Measurements from ENCODE around the gene OGDH. TPM values are rescaled to one million over a fixed set of nuclear protein-coding genes. Genes with fewer than 3 reads are reported as not detected.

The OGDH gene
- total RNA-seq: 31.7 and 65.6 TPM in 2 replicates

DNA sequence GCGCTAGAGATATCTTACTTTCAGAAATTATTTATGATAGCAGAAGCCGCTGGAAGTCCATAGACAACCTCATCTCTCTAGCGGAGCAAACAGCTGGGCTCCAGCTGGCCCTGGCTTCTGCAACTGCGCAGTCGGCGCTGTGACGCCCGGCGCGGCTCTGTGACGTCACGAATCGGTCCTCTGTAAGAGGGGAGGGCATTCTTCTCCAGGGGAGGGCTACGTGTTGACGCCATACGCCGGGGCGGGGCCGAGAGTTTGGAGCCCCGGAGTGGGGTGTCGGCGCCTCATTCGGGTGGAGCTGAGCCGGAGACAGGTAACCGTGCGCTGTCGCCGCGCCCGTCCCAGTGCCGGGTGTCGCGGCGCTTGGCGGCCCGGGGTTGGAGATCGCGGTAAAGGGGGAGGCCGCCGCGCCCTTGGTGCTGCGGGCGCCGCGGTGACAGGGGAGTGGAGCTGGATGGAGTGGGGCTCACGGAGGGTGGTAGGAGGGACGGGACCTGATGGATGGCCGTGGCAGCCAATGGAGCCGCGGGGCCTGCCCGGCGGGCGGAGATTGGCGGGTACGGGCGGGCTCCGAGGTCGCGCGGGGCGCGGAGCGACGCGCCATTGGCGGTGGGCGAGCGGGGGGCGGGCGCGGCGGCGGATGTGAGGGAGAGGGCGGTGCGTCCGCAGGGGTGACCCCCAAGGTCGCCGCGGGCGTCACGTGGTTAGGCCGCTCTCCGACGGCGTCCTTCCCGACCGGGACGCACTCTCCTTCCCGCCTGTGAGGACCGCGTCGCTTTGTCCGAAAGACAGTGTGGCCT lies at the start of gene OGDH:
TSS of gene OGDH (plus strand) at position 287 of the 800 bp plus-strand sequence. CDS start 17,717 bp downstream, outside the sequence.

DNA sequence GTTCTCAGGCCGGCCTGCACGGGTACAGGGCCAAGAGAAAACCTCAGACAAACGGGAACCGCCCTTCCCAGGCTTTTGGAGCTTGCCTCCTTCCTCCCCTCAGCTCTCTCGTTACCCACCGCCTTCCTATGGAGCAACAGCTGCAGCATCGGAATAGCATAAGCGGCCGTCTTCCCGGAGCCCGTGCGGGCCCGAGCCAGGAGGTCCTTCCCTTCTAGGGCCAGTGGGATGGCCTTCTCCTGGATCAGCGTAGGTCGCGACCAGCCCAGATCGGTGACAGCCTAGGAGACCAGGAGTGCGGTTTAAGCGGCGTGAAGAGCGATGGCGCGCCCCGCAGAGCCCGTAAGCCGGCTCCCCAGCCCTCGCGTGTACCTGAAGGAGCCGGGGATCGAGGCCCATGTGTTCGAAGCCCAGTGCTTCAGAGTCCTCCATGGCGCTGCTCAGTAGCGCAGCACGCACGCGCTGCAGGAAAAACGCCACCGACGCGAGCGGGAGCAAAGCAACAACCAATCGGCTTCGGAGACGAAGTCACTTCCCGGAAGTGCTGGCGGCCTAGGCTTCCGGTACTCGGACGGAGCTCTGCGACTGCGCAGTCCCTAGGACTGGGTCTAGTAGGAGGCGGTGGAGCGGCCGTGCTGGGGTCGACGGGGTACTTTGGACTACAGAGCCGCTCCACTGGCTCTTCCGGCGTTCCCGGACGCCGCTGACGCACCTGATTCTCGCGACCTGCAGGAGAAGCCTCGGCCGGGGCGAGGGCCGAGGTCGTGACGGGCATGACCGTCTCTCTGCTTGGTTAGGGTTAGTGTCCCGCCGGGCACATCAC lies 32.8 kb upstream of the OGDH start, which contains the start of gene DDX56:
TSS of gene DDX56 (minus strand) at position 445 of the 823 bp plus-strand sequence. CDS start at position 432, 13 bp downstream.

DNA sequence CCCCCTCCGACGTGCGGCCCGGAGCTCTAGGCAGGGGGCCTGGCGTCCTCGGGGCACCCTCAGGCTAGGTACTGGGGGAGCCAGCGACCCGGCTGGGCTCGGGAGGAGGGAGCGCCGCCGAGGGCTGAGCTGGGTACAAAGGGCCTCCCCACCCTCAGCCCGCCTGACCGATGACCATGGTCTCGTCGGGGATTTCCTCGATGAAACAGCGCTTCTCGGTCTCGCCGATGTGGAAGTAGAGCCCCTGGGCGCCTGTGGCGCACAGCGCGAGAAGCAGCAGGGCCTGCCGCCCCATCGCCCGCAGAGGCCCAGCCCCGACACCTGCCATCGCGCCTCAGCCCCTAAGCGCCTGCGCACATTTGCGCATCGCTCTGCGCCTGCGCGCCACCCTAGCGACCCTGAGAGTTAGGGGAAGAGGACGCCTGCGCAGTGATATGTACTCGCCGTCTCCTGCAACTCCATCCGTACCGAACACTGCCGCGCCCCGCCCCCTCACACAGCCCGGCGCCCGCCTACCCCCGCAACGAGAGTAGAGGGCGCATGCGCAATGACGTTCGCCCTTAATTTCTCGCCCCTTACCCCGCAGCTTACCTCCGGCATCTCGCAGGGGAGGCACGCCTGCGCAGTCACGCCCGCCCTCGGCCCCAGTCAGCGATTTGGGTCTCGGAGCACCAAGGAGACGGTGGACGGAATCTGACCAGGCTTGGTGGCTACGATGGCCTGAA lies 24.4 kb upstream of the OGDH start, which contains the start of gene TMED4:
TSS of gene TMED4 (minus strand) at position 353 of the 725 bp plus-strand sequence. CDS start at position 328, 25 bp downstream.

DNA sequence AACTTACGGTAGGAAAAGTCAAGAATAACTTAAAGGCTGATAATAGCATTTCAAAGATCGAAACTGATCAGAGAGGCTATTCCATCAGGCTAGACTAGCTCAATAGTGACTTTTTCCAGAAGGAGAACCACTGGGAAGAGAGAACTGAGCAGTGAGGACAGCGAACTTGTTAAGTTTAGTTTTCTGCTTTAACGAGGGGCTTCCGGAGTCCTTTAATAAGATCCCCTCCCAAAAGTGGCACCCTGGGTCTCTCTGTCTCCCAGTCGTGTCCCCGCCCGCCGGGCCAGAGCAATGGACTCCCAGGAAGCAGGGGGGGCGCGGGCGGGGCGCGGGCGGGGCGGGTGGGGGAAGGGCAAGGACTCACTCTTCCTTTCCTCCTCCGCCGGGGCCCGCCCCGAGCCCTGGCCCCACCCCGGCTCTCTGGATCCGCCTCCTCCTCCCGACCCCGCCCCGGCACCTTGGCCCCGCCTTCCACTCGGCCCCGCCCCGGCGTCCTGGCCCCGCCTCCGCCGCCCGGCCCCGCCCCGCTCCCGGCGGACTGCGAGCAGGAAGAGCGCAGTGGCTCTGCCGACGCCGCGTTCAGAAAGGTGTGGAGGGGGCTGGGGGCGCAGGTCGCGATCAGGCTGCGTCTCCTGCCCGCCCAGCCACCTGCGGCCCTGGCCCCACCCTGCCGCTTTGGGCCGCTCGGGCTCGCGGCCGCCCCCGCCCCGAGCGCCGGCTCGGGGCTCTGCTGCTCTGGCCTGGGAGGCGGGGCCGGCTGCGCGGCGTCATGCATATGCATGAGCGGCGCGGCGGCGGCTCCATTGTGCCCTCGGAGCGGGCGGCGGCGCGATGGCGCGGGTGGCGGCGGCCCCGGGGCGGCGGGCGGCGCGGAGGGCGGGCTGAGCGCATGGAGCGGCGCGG lies 141.9 kb downstream of the OGDH start, which contains the start of gene ZMIZ2:
TSS of gene ZMIZ2 (plus strand) at position 803 of the 903 bp plus-strand sequence. CDS start 7,403 bp downstream, outside the sequence.

Other genes with a start within 250 kb of the OGDH start
- 98.4 and 218 TPM in 2 replicates for gene NUDCD3, start 116.0 kb upstream of the OGDH start, total RNA-seq
- under 0.01 TPM in 1 of 2 replicates, not detected in the other for gene NPC1L1, start 65.3 kb upstream of the OGDH start, total RNA-seq
- 42.6 and 55.2 TPM in 2 replicates for gene DDX56, start 32.7 kb upstream of the OGDH start, total RNA-seq
- gene TMED4, start 24.4 kb upstream of the OGDH start, total RNA-seq: 47.9 and 80.4 TPM in 2 replicates
- gene ZMIZ2, start 142.2 kb downstream of the OGDH start, total RNA-seq: 4.7 and 14.9 TPM in 2 replicates
- gene PPIA, start 190.1 kb downstream of the OGDH start, total RNA-seq: 1,086 and 1,951 TPM in 2 replicates
- 210 and 226 TPM in 2 replicates for gene H2AZ2, start 241.5 kb downstream of the OGDH start, total RNA-seq

All from bladder microvascular endothelial cell (primary cell).